Measurements from ENCODE around the gene AVL9. TPM values are rescaled to one million over a fixed set of nuclear protein-coding genes. Genes with fewer than 3 reads are reported as not detected.

Gene AVL9
- total RNA-seq, 1 donor from 2014 or later: 39.8 TPM

- no peaks in the 10 kb centered on the region for H3K27me3 ChIP-seq
- no peak overlapping the region for H3K4me3 Mint-ChIP-seq
- H3K4me2 ChIP-seq: no peak overlapping the region
- H4K20me1 ChIP-seq (ENCODE audit: low read depth): no peaks in the 10 kb centered on the region
- no peaks in the 10 kb centered on the region for H3K9me3 ChIP-seq (ENCODE audit: low read depth)
- H3K27me3 Mint-ChIP-seq (ENCODE audit: insufficient read depth, low read depth): no peaks in the 10 kb centered on the region
- H3K79me2 ChIP-seq (ENCODE audit: low read depth): no peaks in the 10 kb centered on the region
- no peak overlapping the region for H3K27ac ChIP-seq
- H3K4me3 ChIP-seq: no peak overlapping the region
- TF ChIP-seq EZH2 (IDR thresholded peaks at IDR 0.05) (no peak), CTCF (IDR thresholded peaks at IDR 0.05) (no peak), EZH2phosphoT487 (IDR thresholded peaks at IDR 0.05) (no peak)
- no peaks in the 10 kb centered on the region for H3K4me1 Mint-ChIP-seq
- peaks cover 10% of the 10 kb centered on the region for H3K36me3 ChIP-seq
- no peak overlapping the region for H3K9ac ChIP-seq
- no peak for DNase-seq (ENCODE audit: low spot score)
- no peaks in the 10 kb centered on the region for H3K9me3 Mint-ChIP-seq
- H3K4me1 ChIP-seq: no peaks in the 10 kb centered on the region
- H3K36me3 Mint-ChIP-seq: peaks cover 2% of the 10 kb centered on the region
- H3F3A ChIP-seq (ENCODE audit: low read depth): no peaks in the 10 kb centered on the region
- H3K27ac Mint-ChIP-seq: no peak overlapping the region
- no peak overlapping the region for H2AFZ ChIP-seq (replicated peaks)
Measured at GRCh38 chr7:32481921-32482320, 13.4 kb upstream of the AVL9 start.

- Histone ChIP-seq H3K79me2 (ENCODE audit: low read depth) (peaks cover 20% of the 10 kb centered on the region), H3K27ac (no peak overlapping the region), H3K4me3 (peak overlapping the region; percentile 70), H3K36me3 (peaks cover 19% of the 10 kb centered on the region), H3K9me3 (ENCODE audit: low read depth) (no peaks in the 10 kb centered on the region), H4K20me1 (ENCODE audit: low read depth) (no peaks in the 10 kb centered on the region), H3K4me1 (peaks cover 11% of the 10 kb centered on the region), H3K9ac (peak overlapping the region; percentile 74), H3K4me2 (peak overlapping the region; percentile 83), H2AFZ (replicated peaks) (peak overlapping the region; percentile 83), H3K27me3 (no peaks in the 10 kb centered on the region), H3F3A (ENCODE audit: low read depth) (peaks cover 11% of the 10 kb centered on the region)
- H3K4me1 Mint-ChIP-seq: peaks cover 10% of the 10 kb centered on the region
- peak overlapping the region; percentile 87 for H3K4me3 Mint-ChIP-seq
- peaks cover 4% of the 10 kb centered on the region for H3K27me3 Mint-ChIP-seq (ENCODE audit: insufficient read depth, low read depth)
- no peak for TF ChIP-seq CTCF (IDR thresholded peaks at IDR 0.05)
- TF ChIP-seq EZH2phosphoT487 (IDR thresholded peaks at IDR 0.05): peak; percentile 11
- peak overlapping the region; percentile 55 for H3K27ac Mint-ChIP-seq
- no peak for DNase-seq (ENCODE audit: low spot score)
- peaks cover 8% of the 10 kb centered on the region for H3K36me3 Mint-ChIP-seq
- no peaks in the 10 kb centered on the region for H3K9me3 Mint-ChIP-seq
Measured at GRCh38 chr7:32489788-32490126, 5.5 kb upstream of the AVL9 start.

GRCh38 chr7:32490127-32490796 lies 5.0 kb upstream of the AVL9 start, which contains the start of gene LSM5:
LSM5 (minus strand) TSS chr7:32490380; CDS start chr7:32490365, 15 bp downstream.
- peak within 1 kb of the TSS; percentile 70 for H3K4me3 ChIP-seq
- Mint-ChIP-seq H3K27me3 (ENCODE audit: insufficient read depth, low read depth) (peaks cover 5% of the 10 kb centered on the region), H3K27ac (peak within 1 kb of the TSS; percentile 55), H3K36me3 (peaks cover 8% of the 10 kb centered on the region), H3K4me3 (peak within 1 kb of the TSS; percentile 87), H3K4me1 (peaks cover 10% of the 10 kb centered on the region), H3K9me3 (no peaks in the 10 kb centered on the region)
- no peaks in the 10 kb centered on the region for H3K27me3 ChIP-seq
- peaks cover 11% of the 10 kb centered on the region for H3F3A ChIP-seq (ENCODE audit: low read depth)
- peak; percentile 91 for DNase-seq (ENCODE audit: low spot score)
- peak within 1 kb of the TSS; percentile 83 for H2AFZ ChIP-seq (replicated peaks)
- peaks cover 11% of the 10 kb centered on the region for H3K4me1 ChIP-seq
- H3K4me2 ChIP-seq: peak within 1 kb of the TSS; percentile 83
- TF ChIP-seq EZH2 (IDR thresholded peaks at IDR 0.05): peak; percentile 25
- TF ChIP-seq CTCF (IDR thresholded peaks at IDR 0.05): no peak
- TF ChIP-seq EZH2phosphoT487 (IDR thresholded peaks at IDR 0.05): peak; percentile 30
- no peak within 1 kb of the TSS for H3K27ac ChIP-seq
- H4K20me1 ChIP-seq (ENCODE audit: low read depth): no peaks in the 10 kb centered on the region
- peak within 1 kb of the TSS; percentile 74 for H3K9ac ChIP-seq
- H3K36me3 ChIP-seq: peaks cover 19% of the 10 kb centered on the region
- no peaks in the 10 kb centered on the region for H3K9me3 ChIP-seq (ENCODE audit: low read depth)
- peaks cover 20% of the 10 kb centered on the region for H3K79me2 ChIP-seq (ENCODE audit: low read depth)

Measured in neural progenitor cell (in vitro differentiated cells).